Astrocyte of the cerebellum (primary cell): Measurements from ENCODE around the gene AGBL3.

Source experiments
- DNase-seq: peaks from one replicate; pipeline ENCODE4 v3.0.0-alpha.2; 2011; ENCODE audit warnings: low read depth
- H3K4me3 ChIP-seq: 2 replicates; pipeline ENCODE4 v1.5.1; 2011; ENCODE audit warnings: mild to moderate bottlenecking, low read depth, low read length, moderate library complexity
- CTCF ChIP-seq: IDR thresholded peaks from 2 replicates; pipeline ENCODE4 v1.5.1; 2012; ENCODE audit warnings: low read length, low read depth, moderate library complexity, mild to moderate bottlenecking; ENCODE audit errors: missing control alignments
- in situ Hi-C: cut with HindIII; loops from 2 replicates; pipeline ENCODE4 v1.10.0; 2017; ENCODE audit warnings: low sequenced_read_pairs

The AGBL3 gene

GRCh38 chr7:135158874-135159273, 172.6 kb downstream of the AGBL3 start:
- no peak overlapping the region for H3K4me3 ChIP-seq
- TF ChIP-seq CTCF = no peak
- DNase-seq = no peak
- in situ Hi-C loops = no loop called here

DNA sequence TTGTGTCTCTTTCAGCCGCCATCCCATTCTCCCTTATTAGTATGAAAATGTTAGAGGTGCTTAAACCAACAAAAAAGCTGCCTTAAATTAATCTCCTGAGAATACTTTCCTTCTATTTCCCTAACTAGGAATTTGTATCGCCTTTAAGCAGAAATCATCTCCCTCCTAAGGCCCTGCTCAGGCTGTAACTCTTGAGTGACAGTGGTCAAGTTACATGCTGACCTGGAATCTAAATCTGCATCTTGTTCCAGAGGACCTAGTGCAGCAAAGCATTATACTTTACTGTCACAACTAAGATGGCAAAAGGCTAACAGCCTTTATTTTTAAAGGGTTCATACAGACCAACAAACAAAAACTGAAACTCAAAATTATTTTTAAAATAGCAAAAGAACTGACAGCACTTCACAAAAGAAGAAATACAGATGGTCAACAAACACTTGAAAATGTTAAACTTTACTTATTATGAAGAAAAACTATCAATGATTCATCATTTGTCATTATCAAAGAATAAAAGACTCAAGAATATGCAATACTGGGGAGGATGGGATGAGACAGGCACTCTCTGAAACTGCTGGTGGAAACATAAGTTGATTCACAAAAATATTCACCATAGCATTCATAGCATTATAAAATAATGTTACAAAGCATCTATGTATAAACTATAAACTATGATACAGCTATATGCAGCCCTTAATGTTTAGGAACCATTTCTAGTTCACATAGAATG, 173.2 kb downstream of the AGBL3 start:
- no peak overlapping the region for H3K4me3 ChIP-seq
- in situ Hi-C loops = no loop called here
- DNase-seq = no peak
- no peak for TF ChIP-seq CTCF

DNA sequence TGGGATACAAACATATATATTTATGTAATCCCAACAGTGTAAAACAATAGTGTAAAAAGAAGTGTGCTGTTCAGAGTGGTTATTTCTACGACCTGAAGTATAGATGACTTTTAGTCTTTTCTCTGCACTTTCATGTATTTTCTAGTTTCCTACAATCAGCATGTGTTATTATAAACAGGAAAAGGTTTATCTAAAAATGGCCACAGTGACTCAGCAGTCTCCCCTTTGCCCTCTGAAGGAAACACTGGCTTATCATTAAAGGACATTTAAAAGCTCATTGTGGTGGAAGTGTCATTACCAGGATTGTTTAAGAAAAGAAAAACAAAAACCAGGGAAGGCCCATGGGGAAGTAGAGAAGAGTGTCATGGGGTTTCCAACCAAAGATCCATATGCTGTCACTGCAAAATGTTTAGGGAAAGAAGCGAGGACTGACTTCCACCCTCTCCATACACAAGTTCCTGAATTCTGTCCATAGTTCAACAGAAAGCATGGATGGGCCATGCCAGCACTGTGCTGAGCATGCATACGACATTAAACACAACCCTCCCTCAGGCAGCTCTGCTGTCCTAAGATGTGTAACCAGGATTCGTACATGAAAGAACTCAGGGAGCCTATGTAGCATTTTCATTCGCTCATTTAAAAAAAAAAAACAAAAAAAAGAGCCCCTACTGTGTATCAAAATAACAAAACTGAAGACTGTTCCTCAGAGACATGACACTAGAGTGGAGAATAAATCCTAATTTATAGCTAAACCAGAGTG, 174.0 kb downstream of the AGBL3 start:
- no peak overlapping the region for H3K4me3 ChIP-seq
- DNase-seq = no peak
- in situ Hi-C loops = no loop called here
- no peak for TF ChIP-seq CTCF

DNA sequence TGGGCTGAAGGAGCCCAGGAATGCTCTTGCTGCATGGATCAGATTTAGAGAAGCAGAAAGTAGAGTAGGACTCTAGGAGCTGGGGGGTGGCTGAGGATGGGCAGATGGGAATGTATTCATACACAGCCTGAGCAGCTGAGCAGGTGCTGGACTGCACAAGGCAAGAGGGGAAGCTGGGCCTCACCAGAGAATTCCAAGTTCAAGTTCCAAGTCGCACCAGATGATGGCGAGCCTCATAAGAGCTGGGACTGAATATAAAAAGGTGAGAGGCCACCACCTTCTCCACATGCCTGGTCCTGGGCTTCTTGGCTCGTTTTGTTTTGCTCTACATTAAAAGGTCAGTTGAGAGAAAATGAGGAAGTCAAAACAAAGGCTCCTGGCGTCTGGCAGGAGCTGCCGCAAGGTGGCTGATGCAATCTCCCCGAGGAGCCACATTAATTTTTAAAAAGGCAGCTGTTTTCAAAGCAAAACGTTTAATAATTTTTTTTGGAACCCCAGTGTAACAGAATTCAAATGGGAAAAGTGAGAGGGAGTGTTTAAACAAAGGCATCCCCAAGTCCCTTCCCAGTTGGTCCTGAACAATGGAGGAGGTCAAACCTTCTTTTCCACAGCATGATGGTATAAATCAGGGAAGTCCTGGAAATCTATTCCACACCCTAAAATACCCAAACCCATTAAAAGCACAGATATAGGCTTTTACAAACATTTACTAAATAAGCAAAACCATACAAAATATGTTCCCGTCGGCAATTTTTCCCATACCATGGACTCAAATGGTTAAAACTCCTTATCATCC, 174.7 kb downstream of the AGBL3 start:
- in situ Hi-C loops = no loop called here
- no peak for TF ChIP-seq CTCF
- no peak for DNase-seq
- no peak overlapping the region for H3K4me3 ChIP-seq

DNA sequence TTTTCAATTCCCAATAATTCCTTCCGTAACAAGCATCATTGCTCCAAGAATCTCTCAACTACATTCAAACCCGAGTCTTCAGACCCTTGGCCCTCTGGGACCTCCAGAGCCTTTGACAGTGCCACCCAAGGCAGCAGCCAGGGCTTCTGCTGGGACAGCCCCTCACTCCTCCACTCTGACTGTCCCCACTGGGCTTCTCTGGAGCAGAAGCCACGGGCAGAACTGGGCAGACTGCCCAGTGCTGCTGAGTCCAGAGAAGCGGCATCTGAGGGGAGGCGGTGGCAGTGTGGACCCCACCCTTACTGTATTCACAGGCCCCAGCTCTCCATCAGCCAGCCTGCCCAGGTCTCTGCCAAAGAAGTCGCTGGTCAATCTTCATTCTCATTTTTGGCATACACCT, 175.4 kb downstream of the AGBL3 start:
- TF ChIP-seq CTCF = no peak
- DNase-seq = no peak
- in situ Hi-C loops = no loop called here
- no peak overlapping the region for H3K4me3 ChIP-seq

DNA sequence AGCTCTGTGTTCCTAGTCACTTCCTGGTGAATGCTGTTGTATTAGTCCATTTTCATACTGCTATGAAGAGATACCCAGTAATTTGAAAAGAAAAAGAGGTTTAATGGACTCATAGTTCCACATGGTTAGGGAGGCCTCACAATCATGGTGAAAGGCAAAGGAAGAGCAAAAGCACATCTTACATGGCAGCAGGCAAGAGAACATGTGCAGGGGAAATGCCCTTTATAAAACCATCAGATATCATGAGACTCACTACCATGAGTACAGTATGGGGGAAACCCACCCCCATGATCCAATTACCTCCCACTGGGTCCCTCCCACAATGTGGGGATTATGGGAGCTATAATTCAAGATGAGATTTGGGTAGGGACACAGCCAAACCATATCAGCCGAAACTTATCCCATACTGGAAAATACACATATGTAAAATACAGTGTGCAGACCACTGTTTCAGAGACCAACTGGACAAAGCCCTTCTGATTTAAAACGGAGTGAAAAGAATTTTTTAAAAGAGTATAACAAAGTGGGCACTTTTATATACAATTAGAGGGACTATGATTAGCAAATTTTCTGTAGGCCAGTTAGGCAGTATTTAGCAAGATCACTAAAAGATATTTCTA, 176.2 kb downstream of the AGBL3 start:
- TF ChIP-seq CTCF = no peak
- no peak for DNase-seq
- H3K4me3 ChIP-seq = no peak overlapping the region
- in situ Hi-C loops = no loop called here
